ENCODE results near the gene AQP12B.

Gene AQP12B

GRCh38 chr2:240646176-240646899 lies 36.3 kb downstream of the AQP12B start:
- peak; percentile 67 for DNase-seq

- no peak for DNase-seq
Measured at GRCh38 chr2:240645801-240646175, 36.9 kb downstream of the AQP12B start.

- DNase-seq: no peak
Measured at GRCh38 chr2:240645346-240645745, 37.3 kb downstream of the AQP12B start.

- no peak for DNase-seq
Measured at GRCh38 chr2:240644859-240645301, 37.8 kb downstream of the AQP12B start.

GRCh38 chr2:240644171-240644651 lies 38.5 kb downstream of the AQP12B start:
- no peak for DNase-seq

- no peak for DNase-seq
Measured at GRCh38 chr2:240643811-240644150, 38.9 kb downstream of the AQP12B start.

- DNase-seq: no peak
Measured at GRCh38 chr2:240643093-240643810, 39.4 kb downstream of the AQP12B start.

GRCh38 chr2:240642806-240643092 lies 39.9 kb downstream of the AQP12B start:
- no peak for DNase-seq

GRCh38 chr2:240642061-240642805 lies 40.5 kb downstream of the AQP12B start:
- no peak for DNase-seq

GRCh38 chr2:240640939-240641338 lies 41.7 kb downstream of the AQP12B start:
- no peak for DNase-seq

GRCh38 chr2:240639566-240639965 lies 43.1 kb downstream of the AQP12B start:
- DNase-seq: no peak

- no peak for DNase-seq
Measured at GRCh38 chr2:240638512-240639160, 44.0 kb downstream of the AQP12B start.

GRCh38 chr2:240637901-240638345 lies 44.8 kb downstream of the AQP12B start:
- DNase-seq: no peak

GRCh38 chr2:240637116-240637900 lies 45.4 kb downstream of the AQP12B start:
- DNase-seq: no peak

- no peak for DNase-seq
Measured at GRCh38 chr2:240636563-240637115, 46.0 kb downstream of the AQP12B start.

GRCh38 chr2:240635998-240636547 lies 46.6 kb downstream of the AQP12B start:
- DNase-seq: no peak

- no peak for DNase-seq
Measured at GRCh38 chr2:240635121-240635997, 47.3 kb downstream of the AQP12B start.

GRCh38 chr2:240632306-240632721 lies 50.4 kb downstream of the AQP12B start:
- no peak for DNase-seq

GRCh38 chr2:240631548-240632305 lies 51.0 kb downstream of the AQP12B start:
- no peak for DNase-seq
